ENCODE measurements around the gene GGT6.

The GGT6 gene

DNA sequence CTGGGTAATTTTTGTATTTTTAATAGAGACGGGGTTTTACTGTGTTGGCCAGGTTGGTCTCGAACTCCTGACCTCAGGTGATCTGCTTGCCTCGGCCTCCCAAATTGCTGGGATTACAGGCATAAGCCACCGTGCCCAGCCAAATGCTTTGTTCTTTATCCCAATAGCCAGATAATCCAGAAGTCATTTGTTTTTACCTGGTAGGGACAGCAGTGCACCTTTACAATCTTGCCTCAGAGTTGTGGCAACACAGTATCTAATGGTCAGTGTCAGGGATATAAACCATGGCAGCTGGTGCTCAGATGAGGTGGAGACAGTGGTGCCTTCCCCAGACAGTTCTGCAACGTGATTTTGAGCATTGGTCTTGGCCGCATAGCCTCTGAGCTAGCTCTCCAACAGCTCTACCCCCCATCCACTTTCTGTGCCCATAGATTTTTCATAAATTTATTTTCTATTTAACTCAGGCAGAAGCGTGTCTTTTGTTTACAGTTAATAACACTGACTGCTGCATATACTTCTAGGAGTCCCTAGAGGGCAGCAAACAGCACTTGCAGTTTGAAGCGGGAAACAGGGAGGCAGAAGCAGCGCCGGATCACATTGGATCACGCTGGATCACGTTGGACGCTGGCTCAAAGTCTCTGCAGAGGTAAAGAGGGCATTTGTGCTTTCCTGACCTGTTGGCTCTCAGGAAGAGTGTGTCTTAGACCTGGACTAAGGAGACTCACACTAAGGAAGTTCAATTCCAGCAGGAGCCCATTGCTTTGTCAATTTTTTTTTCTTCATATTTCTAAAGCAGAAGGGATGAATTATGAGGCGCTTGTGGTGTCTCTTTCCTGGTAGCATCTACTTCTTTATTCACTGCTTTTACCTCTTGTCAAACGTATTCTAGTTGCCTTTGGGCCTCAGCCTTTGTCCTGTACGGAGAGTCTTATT lies 5.1 kb upstream of the GGT6 start:
- peak; percentile 92 for TF ChIP-seq CTCF (IDR thresholded peaks at IDR 0.05; ENCODE audit: insufficient read depth, low read depth, low read length, missing control alignments)
- no peak overlapping the region for H3K4me3 ChIP-seq (ENCODE audit: low read length)
- DNase-seq (ENCODE audit: low read depth): peak; percentile 85

DNA sequence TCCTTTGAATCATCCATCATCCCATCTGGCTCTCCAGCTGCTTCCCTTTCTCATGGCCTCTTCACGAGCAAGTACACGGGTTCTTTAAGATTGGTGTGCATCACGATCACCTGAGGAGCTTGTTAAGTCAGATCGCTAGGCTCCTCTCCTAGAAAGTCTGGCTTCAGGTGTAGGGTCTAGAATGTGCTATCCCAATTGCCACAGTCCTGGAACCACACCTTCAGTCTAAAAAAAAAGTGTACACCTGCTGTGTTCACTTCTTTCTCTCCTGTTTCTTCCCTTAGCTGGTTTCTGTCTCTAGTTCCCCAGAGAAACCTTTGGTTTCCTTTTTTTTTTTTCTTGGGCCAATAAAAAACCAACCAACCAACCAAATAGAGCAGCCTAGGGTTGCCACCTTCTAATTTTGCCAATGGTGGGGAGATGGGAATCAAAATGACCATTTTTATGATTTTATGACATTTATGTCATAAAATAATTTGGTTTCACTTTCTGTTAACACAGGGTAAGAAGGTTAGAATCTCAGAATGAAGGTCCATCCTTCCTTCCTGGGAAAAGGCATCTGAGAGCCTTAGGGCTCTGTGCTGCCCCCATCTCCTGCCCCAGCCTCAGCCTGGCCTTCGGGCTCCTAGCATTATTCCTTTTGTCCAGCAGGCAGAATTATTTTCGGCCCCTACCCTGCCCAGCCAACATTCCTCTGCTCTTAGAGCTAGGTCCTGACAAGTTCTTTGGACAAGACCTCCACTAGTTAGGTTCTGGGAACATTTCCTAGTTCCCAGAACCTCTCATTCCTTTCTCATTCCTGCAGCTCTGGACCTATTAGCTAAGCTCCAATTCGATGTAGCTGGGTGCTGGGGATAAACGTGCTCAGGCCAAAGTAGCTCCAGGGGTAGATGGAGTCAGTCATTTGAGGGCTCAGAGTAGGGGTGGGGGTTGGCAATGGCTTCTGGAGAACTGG lies 1.9 kb upstream of the GGT6 start:
- no peak for DNase-seq (ENCODE audit: low read depth)
- no peak overlapping the region for H3K4me3 ChIP-seq (ENCODE audit: low read length)
- no peak for TF ChIP-seq CTCF (IDR thresholded peaks at IDR 0.05; ENCODE audit: insufficient read depth, low read depth, low read length, missing control alignments)

DNA sequence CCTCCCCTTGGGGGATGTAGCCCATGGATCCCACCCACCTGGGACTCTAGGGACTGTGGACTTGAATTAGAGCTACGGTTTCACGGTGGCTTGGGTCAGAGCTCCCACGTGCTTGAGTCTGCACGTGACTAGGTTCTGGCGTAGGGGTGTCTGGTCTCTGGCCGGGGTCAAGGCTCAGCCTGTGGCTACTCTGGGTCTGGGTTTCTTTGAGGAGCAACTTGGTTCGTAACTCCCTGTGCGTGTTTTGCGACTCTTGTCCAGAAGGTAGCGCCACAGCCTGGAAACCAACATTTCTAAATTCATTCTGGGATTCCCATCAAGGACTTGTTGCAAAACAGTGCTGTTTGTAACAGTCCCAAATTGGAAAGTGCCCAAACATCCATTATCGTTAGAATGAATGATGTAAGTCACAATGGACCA lies 470 bp upstream of the GGT6 start:
- no peak for DNase-seq (ENCODE audit: low read depth)
- TF ChIP-seq CTCF (IDR thresholded peaks at IDR 0.05; ENCODE audit: insufficient read depth, low read depth, low read length, missing control alignments): peak; percentile 13
- no peak overlapping the region for H3K4me3 ChIP-seq (ENCODE audit: low read length)

- peak; percentile 41 for DNase-seq (ENCODE audit: low read depth)
- TF ChIP-seq CTCF (IDR thresholded peaks at IDR 0.05; ENCODE audit: insufficient read depth, low read depth, low read length, missing control alignments): no peak
- H3K4me3 ChIP-seq (ENCODE audit: low read length): peak overlapping the region; percentile 41
Measured at GRCh38 chr17:4559966-4560365, 411 bp downstream of the GGT6 start.

DNA sequence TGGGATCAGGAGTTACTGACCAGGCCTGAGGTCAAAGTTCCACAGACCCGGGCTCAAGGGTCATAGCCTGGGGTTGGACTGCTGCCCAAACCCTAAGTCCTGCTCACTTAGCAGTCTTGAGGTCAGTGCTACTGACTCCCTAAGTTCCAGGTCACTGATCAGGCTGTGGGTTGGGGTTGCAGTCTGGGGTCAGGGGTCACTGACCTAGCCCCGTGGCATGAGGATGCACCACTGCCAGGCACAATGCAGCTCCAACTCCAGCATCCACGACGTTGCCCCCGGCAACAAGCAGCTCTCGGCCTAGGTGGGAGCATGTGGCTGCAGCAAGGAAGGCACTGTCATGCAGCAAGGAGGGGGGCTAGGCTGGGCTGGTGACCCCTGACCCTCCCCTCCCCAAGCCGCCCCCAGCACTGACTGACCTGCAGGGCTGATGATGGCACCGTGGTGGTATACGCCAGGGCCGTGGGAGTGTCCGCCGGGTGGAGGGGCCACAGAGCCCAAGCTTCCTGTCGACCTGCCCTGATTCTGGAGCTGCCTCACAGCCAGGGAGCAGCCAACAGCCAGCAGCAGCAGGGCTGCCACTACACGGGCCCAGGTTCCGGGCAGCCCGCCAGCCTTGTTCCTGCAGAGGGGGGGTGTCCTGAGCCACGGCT lies 1.1 kb downstream of the GGT6 start:
- no peak for DNase-seq (ENCODE audit: low read depth)
- TF ChIP-seq CTCF (IDR thresholded peaks at IDR 0.05; ENCODE audit: insufficient read depth, low read depth, low read length, missing control alignments): no peak
- H3K4me3 ChIP-seq (ENCODE audit: low read length): peak overlapping the region; percentile 41

DNA sequence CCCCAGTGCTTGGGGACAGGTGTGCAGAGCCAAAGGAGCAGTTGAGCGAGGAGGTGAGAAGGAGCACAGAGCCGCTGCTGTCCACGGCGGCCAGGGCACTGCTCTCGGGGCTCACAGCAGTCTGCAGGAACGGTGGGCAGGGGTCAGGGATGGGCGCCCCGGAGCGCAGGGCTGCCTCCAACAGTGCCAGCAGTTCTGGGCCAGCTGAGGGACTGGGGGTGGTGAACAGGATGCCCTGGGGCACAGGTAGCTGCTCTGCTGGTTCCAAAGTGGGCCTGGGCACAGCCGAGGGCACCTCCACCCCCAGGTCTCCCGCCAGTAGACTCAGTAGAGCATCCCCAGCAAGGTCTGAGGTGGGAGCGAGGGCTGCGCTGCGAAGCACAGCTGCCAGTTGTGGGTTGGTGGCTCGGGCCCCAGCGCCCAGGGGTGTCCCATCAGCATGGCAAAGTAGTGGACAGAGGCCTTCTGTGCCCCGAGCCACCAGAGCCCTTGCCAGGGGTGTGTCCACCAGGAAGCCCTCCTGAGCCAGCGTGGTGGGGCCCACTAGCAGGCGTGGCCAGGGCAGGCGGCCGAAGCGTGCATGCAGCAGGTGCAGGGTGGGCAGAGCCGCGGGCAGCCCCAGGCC lies 1.9 kb downstream of the GGT6 start:
- no peak for DNase-seq (ENCODE audit: low read depth)
- TF ChIP-seq CTCF (IDR thresholded peaks at IDR 0.05; ENCODE audit: insufficient read depth, low read depth, low read length, missing control alignments): no peak
- no peak overlapping the region for H3K4me3 ChIP-seq (ENCODE audit: low read length)

All from epithelial cell of esophagus (primary cell).